Frontal cortex (tissue), 4 donors: ENCODE measurements around the gene DDOST. TPM values are rescaled to one million over a fixed set of nuclear protein-coding genes. Genes with fewer than 3 reads are reported as not detected.
A peak's percentile ranks its signal among the peaks of the same experiment; 100 is the strongest.

Experiments
- DNase-seq, 2 donors: peaks; one replicate each; pipeline ENCODE4 v3.0.0; 2012; ENCODE audit warnings: low spot score in 2 of 2
- FAIRE-seq: peaks from 2 replicates; lab custom pipeline; 2012; peaks lifted over from hg19 to GRCh38; lab: Jason Lieb, UNC
- total RNA-seq: library from RNA; depleted of rRNA; stranded (reverse); fragments of >200 nt; gene quantifications from one replicate; pipeline ENCODE4 v1.2.3, GENCODE V29; 2014
- donor health status: control.
- donor health status: control.
- donor health status: control.

DDOST gene
- total RNA-seq, 1 donor from 2014 or later: 110 TPM

GRCh38 chr1:20663969-20664715 lies 3.0 kb upstream of the DDOST start:
- FAIRE-seq (no peak), DNase-seq (no peak)

GRCh38 chr1:20663365-20663764 lies 2.2 kb upstream of the DDOST start:
- FAIRE-seq (no peak), DNase-seq (no peak)

GRCh38 chr1:20662110-20662475 lies 924 bp upstream of the DDOST start:
- DNase-seq (no peak), FAIRE-seq (no peak)

- FAIRE-seq (no peak), DNase-seq (no peak)
These were observed 342 bp downstream of the DDOST start for GRCh38 chr1:20660847-20661206.

GRCh38 chr1:20660363-20660762 lies 806 bp downstream of the DDOST start:
- DNase-seq (no peak), FAIRE-seq (no peak)

GRCh38 chr1:20658166-20658915 lies 2.8 kb downstream of the DDOST start:
- DNase-seq: no peak
- FAIRE-seq: no peak

- no peak for FAIRE-seq
- no peak for DNase-seq
These were observed 4.1 kb downstream of the DDOST start for GRCh38 chr1:20657024-20657423.

GRCh38 chr1:20654104-20654690 lies 7.0 kb downstream of the DDOST start:
- FAIRE-seq (no peak), DNase-seq (peak in 1 of 2 donors; percentile 41)

GRCh38 chr1:20652300-20652699 lies 8.9 kb downstream of the DDOST start:
- FAIRE-seq: no peak

GRCh38 chr1:20648946-20649345 lies 12.2 kb downstream of the DDOST start:
- FAIRE-seq (no peak), DNase-seq (no peak)

More at GRCh38 chr1:20652300-20652699, 8.9 kb downstream of the DDOST start:
- DNase-seq: no peak

- DNase-seq (no peak), FAIRE-seq (no peak)
These were observed 12.7 kb downstream of the DDOST start for GRCh38 chr1:20648438-20648837.

- FAIRE-seq (no peak), DNase-seq (no peak)
These were observed 15.8 kb downstream of the DDOST start for GRCh38 chr1:20645414-20645813.

- DNase-seq (no peak), FAIRE-seq (no peak)
These were observed 16.8 kb downstream of the DDOST start for GRCh38 chr1:20644416-20644815.

GRCh38 chr1:20643080-20643479 lies 18.1 kb downstream of the DDOST start:
- FAIRE-seq (no peak), DNase-seq (no peak)

- no peak for FAIRE-seq
- DNase-seq: no peak
These were observed 19.2 kb downstream of the DDOST start for GRCh38 chr1:20641975-20642374.

- no peak for FAIRE-seq
- peak in 1 of 2 donors; percentile 59 for DNase-seq
These were observed 21.0 kb downstream of the DDOST start for GRCh38 chr1:20640183-20640597.

GRCh38 chr1:20636785-20637347 lies 24.3 kb downstream of the DDOST start:
- FAIRE-seq (no peak), DNase-seq (no peak)

- DNase-seq (peak in 1 of 2 donors; percentile 40), FAIRE-seq (no peak)
These were observed 26.5 kb downstream of the DDOST start for GRCh38 chr1:20634594-20635084.

GRCh38 chr1:20634065-20634593 lies 27.0 kb downstream of the DDOST start:
- FAIRE-seq (no peak), DNase-seq (no peak)
